Fibroblast of villous mesenchyme (primary cell): ENCODE results near the gene CEACAM16. TPM values are rescaled to one million over a fixed set of nuclear protein-coding genes. Genes with fewer than 3 reads are reported as not detected.

Source experiments
- DNase-seq: peaks from one replicate; pipeline ENCODE4 v3.0.0-alpha.2; 2010; ENCODE audit warnings: low read depth
- H3K4me3 ChIP-seq: 2 replicates; pipeline ENCODE4 v1.5.1; 2011; ENCODE audit warnings: low read depth, mild to moderate bottlenecking, low read length
- CTCF ChIP-seq: IDR thresholded peaks from 2 replicates; pipeline ENCODE4 v1.5.1; 2012; ENCODE audit warnings: low read depth, mild to moderate bottlenecking, low read length; ENCODE audit not compliant: insufficient read depth
- total RNA-seq: library from RNA; depleted of rRNA; stranded (reverse); fragments of >200 nt; gene quantifications from 2 replicates; pipeline ENCODE4 v1.2.3, GENCODE V29; 2012

The CEACAM16 gene
- total RNA-seq, 1 donor, result under 0.01 TPM

- no peak for DNase-seq
- peak overlapping the region; percentile 85 for H3K4me3 ChIP-seq
- TF ChIP-seq CTCF, result no peak
These were observed 50.3 kb downstream of the CEACAM16 start for GRCh38 chr19:44749292-44749691.

GRCh38 chr19:44749994-44750393 lies 51.0 kb downstream of the CEACAM16 start:
- no peak for DNase-seq
- TF ChIP-seq CTCF, result no peak
- peak overlapping the region; percentile 85 for H3K4me3 ChIP-seq

- no peak for TF ChIP-seq CTCF
- no peak for DNase-seq
- H3K4me3 ChIP-seq, result no peak overlapping the region
These were observed 53.3 kb downstream of the CEACAM16 start for GRCh38 chr19:44752123-44752815.

GRCh38 chr19:44752816-44753625 lies 54.1 kb downstream of the CEACAM16 start:
- peak overlapping the region; percentile 60 for H3K4me3 ChIP-seq
- peak; percentile 12 for TF ChIP-seq CTCF
- DNase-seq, result peak; percentile 98

GRCh38 chr19:44753626-44753931 lies 54.6 kb downstream of the CEACAM16 start:
- DNase-seq, result no peak
- TF ChIP-seq CTCF, result no peak
- H3K4me3 ChIP-seq, result peak overlapping the region; percentile 60

GRCh38 chr19:44753932-44754749 lies 55.2 kb downstream of the CEACAM16 start:
- no peak for TF ChIP-seq CTCF
- H3K4me3 ChIP-seq, result peak overlapping the region; percentile 60
- DNase-seq, result peak; percentile 93
